K562 (cell line): ENCODE data around the gene LGI4. TPM values are rescaled to one million over a fixed set of nuclear protein-coding genes. Genes with fewer than 3 reads are reported as not detected.
A peak's percentile ranks its signal among the peaks of the same experiment; 100 is the strongest.

ENCODE experiments used
- ADNP ChIP-seq: fragments of 200-800 bp; sonication (Bioruptor generic); IDR thresholded peaks from 2 replicates; pipeline ENCODE4 v1.6.1; 2016; ENCODE audit warnings: missing genetic modification characterization, missing compliant biosample characterization
- CC2D1A ChIP-seq: fragments of 450-650 bp; IDR thresholded peaks from 2 replicates; pipeline ENCODE4 v1.6.1; 2017; ENCODE audit warnings: mild to moderate bottlenecking
- GATAD2A ChIP-seq: fragments of 450-650 bp; IDR thresholded peaks from 2 replicates; pipeline ENCODE4 v1.6.1; 2017
- KHSRP ChIP-seq: fragments of 450-650 bp; IDR thresholded peaks from 2 replicates; pipeline ENCODE4 v1.6.1; 2017
- MEF2A ChIP-seq: IDR thresholded peaks from 2 replicates; pipeline ENCODE4 v1.6.1; 2011; ENCODE audit warnings: low read depth, mild to moderate bottlenecking, low read length, moderate library complexity; ENCODE audit not compliant: control insufficient read depth
- MTA1 ChIP-seq: fragments of 450-650 bp; IDR thresholded peaks from 2 replicates; pipeline ENCODE4 v1.6.1; 2017; ENCODE audit warnings: borderline replicate concordance
- NEUROD1 ChIP-seq: fragments of 150-350 bp; IDR thresholded peaks from 2 replicates; pipeline ENCODE4 v1.6.1; 2014; ENCODE audit warnings: borderline replicate concordance, low read length, low read depth; ENCODE audit not compliant: partially characterized antibody
- NFE2L1 ChIP-seq: fragments of 450-650 bp; IDR thresholded peaks from 2 replicates; pipeline ENCODE4 v1.6.1; 2016; ENCODE audit warnings: missing genetic modification characterization, low read depth, mild to moderate bottlenecking, missing compliant biosample characterization, moderate library complexity, borderline replicate concordance
- PML ChIP-seq: IDR thresholded peaks from 2 replicates; pipeline ENCODE4 v1.6.1; 2012; ENCODE audit warnings: low read length, inconsistent platforms
- RAD21 ChIP-seq, 2 experiments: fragments of 250-450 bp in 1 of 2; fragments of 450-650 bp in 1 of 2; sonication (Bioruptor Pico) in 1 of 2; formaldehyde crosslinking in 1 of 2; IDR thresholded peaks in 1 of 2; conservative IDR thresholded peaks in 1 of 2; 2 replicates each; pipeline versions ENCODE4 v1.4.0 to v1.8.0; 2020 to 2022; ENCODE audit warnings: mild to moderate bottlenecking in 2 of 2, moderate library complexity in 1 of 2
- RBM22 ChIP-seq: fragments of 200-400 bp; formaldehyde crosslinking; IDR thresholded peaks from 2 replicates; pipeline ENCODE4 v1.6.1; 2018; ENCODE audit warnings: low read length, low read depth; ENCODE audit not compliant: poor library complexity, severe bottlenecking
- RUNX1 ChIP-seq: sonication (generic); IDR thresholded peaks from 2 replicates; pipeline ENCODE4 v1.6.1; 2016; ENCODE audit warnings: antibody characterized with exemption, low read depth
- SREBF2 ChIP-seq: sonication (generic); formaldehyde crosslinking; IDR thresholded peaks from 2 replicates; pipeline ENCODE4 v1.4.0; 2020; ENCODE audit warnings: mild to moderate bottlenecking, missing genetic modification reagents
- TAF7 ChIP-seq: fragments of 450-650 bp; IDR thresholded peaks from 2 replicates; pipeline ENCODE4 v1.6.1; 2016; ENCODE audit warnings: missing genetic modification characterization, missing compliant biosample characterization
- ZFP30 ChIP-seq: fragments of 250-450 bp; sonication (Bioruptor Pico); IDR thresholded peaks from 2 replicates; pipeline ENCODE4 v1.8.0; 2022; ENCODE audit warnings: moderate library complexity, mild to moderate bottlenecking, inconsistent platforms, borderline replicate concordance
- ZNF143 ChIP-seq: sonication (generic); formaldehyde crosslinking; IDR thresholded peaks from 2 replicates; pipeline ENCODE4 v1.9.0; 2022; ENCODE audit warnings: mild to moderate bottlenecking, missing genetic modification reagents
- ZNF277 ChIP-seq: fragments of 250-450 bp; sonication (Bioruptor Pico); IDR thresholded peaks from 2 replicates; pipeline ENCODE4 v1.8.0; 2022; ENCODE audit warnings: inconsistent platforms, mild to moderate bottlenecking, moderate library complexity, borderline replicate concordance
- ZNF644 ChIP-seq: fragments of 200-800 bp; sonication (Bioruptor generic); IDR thresholded peaks from 2 replicates; pipeline ENCODE4 v1.6.1; 2016; ENCODE audit warnings: low read depth, missing genetic modification characterization, missing compliant biosample characterization
- polyA plus RNA-seq, 8 experiments: library from polyadenylated mRNA; depleted of rRNA in 4 of 8; stranded (reverse) in 5 of 8; unstranded in 3 of 8; fragments of >200 nt; fragmentation: Nextera tagmentation in 2 of 8; fragmentation: Illumina TruSeq in 1 of 8; extraction: Ambion mirVana in 2 of 8; extraction: Trizol in 1 of 8; gene quantifications; 2 replicates each; pipeline versions ENCODE4 v1.2.1 to v1.2.3, GENCODE V29; 2011 to 2014; ENCODE audit warnings: inconsistent platforms in 1 of 8, missing spikeins in 1 of 8
- total RNA-seq, 7 experiments: library from RNA; depleted of rRNA in 6 of 7; stranded (reverse); fragments of >200 nt in 6 of 7; fragmentation: Illumina TruSeq in 2 of 7; extraction: Trizol in 2 of 7; gene quantifications; 2 replicates each; pipeline versions ENCODE4 v1.2.1 to v1.2.3, GENCODE V29; 2011 to 2021; ENCODE audit warnings: low replicate concordance in 1 of 7
- TF ChIP-seq, protein P1 (sequence below), 2 experiments: fragments of 200-800 bp in 1 of 2; sonication (Bioruptor generic) in 1 of 2; sonication (generic) in 1 of 2; formaldehyde crosslinking in 1 of 2; IDR thresholded peaks in 1 of 2; conservative IDR thresholded peaks in 1 of 2; 2 replicates each; pipeline versions ENCODE4 v1.5.0 to v1.6.1; 2016 to 2020; ENCODE audit warnings: missing compliant biosample characterization in 1 of 2, missing genetic modification characterization in 1 of 2, missing genetic modification reagents in 1 of 2
- TF ChIP-seq, protein P2 (sequence below): fragments of 250-450 bp; sonication (Bioruptor Pico); IDR thresholded peaks from 2 replicates; pipeline ENCODE4 v1.8.0; 2022; ENCODE audit warnings: inconsistent platforms

Gene LGI4
- total and polyA plus RNA-seq, 9 of the 15 experiments (the other 6 are each of a cell fraction or from before 2014, with no cell fraction given): 0.14 to 0.30 (median 0.24) TPM; not detected in 4

DNA sequence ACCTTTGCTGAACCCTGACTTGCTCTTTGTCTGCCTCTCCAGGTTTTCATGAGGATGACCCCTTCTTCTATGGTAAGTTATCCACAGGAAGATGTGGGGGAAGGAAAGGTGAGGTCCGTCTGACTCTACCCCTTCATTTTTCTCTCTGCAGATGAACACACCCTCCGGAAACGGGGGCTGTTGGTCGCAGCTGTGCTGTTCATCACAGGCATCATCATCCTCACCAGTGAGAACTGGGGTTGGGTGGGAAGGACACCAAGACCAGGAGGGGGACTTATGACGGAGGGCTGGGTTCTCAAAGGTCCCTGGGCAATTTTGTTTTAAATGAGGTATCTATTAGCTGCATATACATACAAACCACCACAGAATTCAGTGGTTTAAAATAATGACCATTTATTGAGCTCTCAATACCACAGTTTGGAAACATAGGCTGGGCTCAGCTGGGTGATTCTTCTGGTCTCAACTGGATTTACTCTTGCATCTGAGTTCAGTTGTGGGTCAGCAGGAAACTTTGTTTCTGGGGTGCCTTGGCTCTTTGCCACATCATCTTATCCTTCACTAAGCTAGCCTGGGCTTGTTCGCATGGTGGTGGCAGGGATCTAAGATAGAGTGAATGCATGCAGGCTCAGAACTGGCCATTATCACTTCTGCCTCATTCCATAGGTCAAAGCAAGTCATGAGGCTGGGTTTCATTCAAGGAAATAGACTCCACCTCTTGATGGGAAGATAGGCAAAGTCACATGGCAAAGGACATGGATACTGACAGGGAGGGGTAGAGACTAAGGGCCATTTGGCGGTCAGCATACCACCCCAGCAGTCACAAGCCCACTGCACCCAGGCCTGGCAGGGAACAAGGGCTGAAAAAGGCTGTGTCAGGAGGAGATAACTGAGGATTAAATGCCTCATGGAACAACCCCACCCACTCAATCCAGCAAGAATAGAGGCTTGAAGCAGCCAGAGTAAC, 31.5 kb upstream of the LGI4 start (continued):
- TF ChIP-seq GATAD2A: no peak
- TF ChIP-seq RUNX1: no peak
- TF ChIP-seq SREBF2 (CRISPR knock-in tag): no peak
- no peak for TF ChIP-seq MTA1
- TF ChIP-seq, protein P1, sequence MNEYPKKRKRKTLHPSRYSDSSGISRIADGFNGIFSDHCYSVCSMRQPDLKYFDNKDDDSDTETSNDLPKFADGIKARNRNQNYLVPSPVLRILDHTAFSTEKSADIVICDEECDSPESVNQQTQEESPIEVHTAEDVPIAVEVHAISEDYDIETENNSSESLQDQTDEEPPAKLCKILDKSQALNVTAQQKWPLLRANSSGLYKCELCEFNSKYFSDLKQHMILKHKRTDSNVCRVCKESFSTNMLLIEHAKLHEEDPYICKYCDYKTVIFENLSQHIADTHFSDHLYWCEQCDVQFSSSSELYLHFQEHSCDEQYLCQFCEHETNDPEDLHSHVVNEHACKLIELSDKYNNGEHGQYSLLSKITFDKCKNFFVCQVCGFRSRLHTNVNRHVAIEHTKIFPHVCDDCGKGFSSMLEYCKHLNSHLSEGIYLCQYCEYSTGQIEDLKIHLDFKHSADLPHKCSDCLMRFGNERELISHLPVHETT (CRISPR knock-in tag; conservative IDR thresholded peaks at IDR 0.05 in 1 of 2, IDR thresholded peaks at IDR 0.05 in 1 of 2): peak in 1 of 2 experiments; percentile 36; a peak in 1 of 4 replicates
- no peak for TF ChIP-seq MEF2A
- peak; percentile 39; the same call in 1 of the 2 replicates for TF ChIP-seq CC2D1A
- TF ChIP-seq, protein P2, sequence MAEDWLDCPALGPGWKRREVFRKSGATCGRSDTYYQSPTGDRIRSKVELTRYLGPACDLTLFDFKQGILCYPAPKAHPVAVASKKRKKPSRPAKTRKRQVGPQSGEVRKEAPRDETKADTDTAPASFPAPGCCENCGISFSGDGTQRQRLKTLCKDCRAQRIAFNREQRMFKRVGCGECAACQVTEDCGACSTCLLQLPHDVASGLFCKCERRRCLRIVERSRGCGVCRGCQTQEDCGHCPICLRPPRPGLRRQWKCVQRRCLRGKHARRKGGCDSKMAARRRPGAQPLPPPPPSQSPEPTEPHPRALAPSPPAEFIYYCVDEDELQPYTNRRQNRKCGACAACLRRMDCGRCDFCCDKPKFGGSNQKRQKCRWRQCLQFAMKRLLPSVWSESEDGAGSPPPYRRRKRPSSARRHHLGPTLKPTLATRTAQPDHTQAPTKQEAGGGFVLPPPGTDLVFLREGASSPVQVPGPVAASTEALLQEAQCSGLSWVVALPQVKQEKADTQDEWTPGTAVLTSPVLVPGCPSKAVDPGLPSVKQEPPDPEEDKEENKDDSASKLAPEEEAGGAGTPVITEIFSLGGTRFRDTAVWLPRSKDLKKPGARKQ (CRISPR knock-in tag): no peak
- TF ChIP-seq ZNF644: peak; percentile 32; the same call in 1 of the 2 replicates
- no peak for TF ChIP-seq ZFP30
- TF ChIP-seq RAD21 (CRISPR knock-in tag; conservative IDR thresholded peaks at IDR 0.05 in 1 of 2, IDR thresholded peaks at IDR 0.05 in 1 of 2): peak in 1 of 2 experiments; percentile 34; a peak in 3 of 4 replicates
- no peak for TF ChIP-seq ZNF277 (CRISPR knock-in tag)
- no peak for TF ChIP-seq RBM22
- TF ChIP-seq TAF7 (tag): no peak
- no peak for TF ChIP-seq NFE2L1
- no peak for TF ChIP-seq ADNP
- TF ChIP-seq KHSRP: no peak
- TF ChIP-seq NEUROD1: no peak
- TF ChIP-seq PML: 0 out of 2 replicates have a peak, but pooled peaks have one; percentile 33
- TF ChIP-seq ZNF143 (CRISPR knock-in tag): no peak
